Thymus (tissue), 11 donors: ENCODE data around the gene SH3TC2. TPM values are rescaled to one million over a fixed set of nuclear protein-coding genes. Genes with fewer than 3 reads are reported as not detected.

ENCODE experiments used
- DNase-seq, 9 donors: peaks; one replicate each; pipeline ENCODE4 v3.0.0-alpha.2; 2013; ENCODE audit warnings: low spot score in 9 of 9, low read depth in 6 of 9, missing footprints in 1 of 9
- H3K27ac ChIP-seq, 2 donors: one replicate each; pipeline ENCODE4 v1.5.1; 2013; ENCODE audit warnings: control low read depth in 1 of 2, low read depth in 1 of 2, low read length in 1 of 2, mild to moderate bottlenecking in 1 of 2, moderate library complexity in 1 of 2
- H3K27me3 ChIP-seq, 2 donors: one replicate each; pipeline ENCODE4 v1.5.1; 2013; ENCODE audit warnings: low read length in 1 of 2; ENCODE audit not compliant: control insufficient read depth in 2 of 2, insufficient read depth in 1 of 2
- H3K36me3 ChIP-seq, 2 donors: one replicate each; pipeline ENCODE4 v1.5.1; 2013; ENCODE audit warnings: low read length in 1 of 2, mild to moderate bottlenecking in 1 of 2, moderate library complexity in 1 of 2; ENCODE audit not compliant: control insufficient read depth in 2 of 2, insufficient read depth in 2 of 2
- H3K4me1 ChIP-seq, 2 donors: one replicate each; pipeline ENCODE4 v1.5.1; 2013; ENCODE audit warnings: low read length in 2 of 2; ENCODE audit not compliant: control insufficient read depth in 2 of 2, insufficient read depth in 2 of 2
- H3K4me3 ChIP-seq, 2 donors: one replicate each; pipeline ENCODE4 v1.5.1; 2013; ENCODE audit warnings: low read length in 2 of 2, control low read depth in 1 of 2, mild to moderate bottlenecking in 1 of 2
- H3K9me3 ChIP-seq, 2 donors: one replicate each; pipeline ENCODE4 v1.5.1; 2013; ENCODE audit warnings: low read length in 1 of 2, mild to moderate bottlenecking in 1 of 2; ENCODE audit not compliant: control insufficient read depth in 2 of 2, insufficient read depth in 1 of 2
- WGBS: extraction: QIAGEN DNeasy Blood & Tissue Kit; methylation state at CpG from one replicate; pipeline ENCODE4 v1.1.7; 2013; 5-methylcytosine and 5-hydroxymethylcytosine counted together
- polyA plus RNA-seq: library from polyadenylated mRNA; stranded (reverse); fragments of 200-250 nt; gene quantifications from one replicate; pipeline ENCODE4 v1.2.3, GENCODE V29; 2013
- total RNA-seq: library from RNA; stranded (reverse); fragments of 120-200 nt; gene quantifications from one replicate; pipeline ENCODE4 v1.2.4, GENCODE V29; 2013
- donor health status: healthy.

The SH3TC2 gene
- total and polyA plus RNA-seq, 2 donors = 0.24 to 0.48 TPM

- 95% methylated on average over 4 of the region's 4 CpGs for whole genome bisulfite sequencing
- no peaks in the 10 kb centered on the region for H3K27me3 ChIP-seq
- no peaks in the 10 kb centered on the region for H3K4me1 ChIP-seq
Observed at GRCh38 chr5:149048811-149049210, 14.1 kb downstream of the SH3TC2 start.

GRCh38 chr5:149047462-149047861, 15.4 kb downstream of the SH3TC2 start:
- Histone ChIP-seq H3K27ac (no peak overlapping the region), H3K4me1 (no peaks in the 10 kb centered on the region), H3K27me3 (no peaks in the 10 kb centered on the region), H3K36me3 (no peaks in the 10 kb centered on the region), H3K4me3 (no peak overlapping the region), H3K9me3 (no peaks in the 10 kb centered on the region)
- no peak for DNase-seq
- 95% methylated on average over 3 of the region's 3 CpGs for WGBS

More at GRCh38 chr5:149048811-149049210, 14.1 kb downstream of the SH3TC2 start:
- H3K4me3 ChIP-seq = no peak overlapping the region
- H3K27ac ChIP-seq = no peak overlapping the region
- DNase-seq = no peak
- no peaks in the 10 kb centered on the region for H3K36me3 ChIP-seq
- no peaks in the 10 kb centered on the region for H3K9me3 ChIP-seq

- Histone ChIP-seq H3K4me1 (no peaks in the 10 kb centered on the region), H3K9me3 (no peaks in the 10 kb centered on the region), H3K27ac (no peak overlapping the region), H3K4me3 (no peak overlapping the region), H3K27me3 (no peaks in the 10 kb centered on the region), H3K36me3 (no peaks in the 10 kb centered on the region)
- WGBS = 97% methylated on average over 2 of the region's 2 CpGs
- no peak for DNase-seq
Observed at GRCh38 chr5:149046196-149046829, 16.5 kb downstream of the SH3TC2 start.

- Histone ChIP-seq H3K4me3 (no peak overlapping the region), H3K4me1 (no peaks in the 10 kb centered on the region), H3K27ac (no peak overlapping the region), H3K27me3 (no peaks in the 10 kb centered on the region), H3K36me3 (no peaks in the 10 kb centered on the region), H3K9me3 (no peaks in the 10 kb centered on the region)
- DNase-seq = no peak
Observed at GRCh38 chr5:149045089-149045460, 17.8 kb downstream of the SH3TC2 start.

- 97% methylated on average over 4 of the region's 4 CpGs for WGBS
- Histone ChIP-seq H3K27ac (no peak overlapping the region), H3K4me1 (no peaks in the 10 kb centered on the region), H3K9me3 (no peaks in the 10 kb centered on the region), H3K27me3 (no peaks in the 10 kb centered on the region), H3K36me3 (no peaks in the 10 kb centered on the region), H3K4me3 (no peak overlapping the region)
- DNase-seq = no peak
Observed at GRCh38 chr5:149044453-149045088, 18.3 kb downstream of the SH3TC2 start.

- H3K9me3 ChIP-seq = no peaks in the 10 kb centered on the region
- no peaks in the 10 kb centered on the region for H3K27me3 ChIP-seq
- H3K36me3 ChIP-seq = no peaks in the 10 kb centered on the region
- H3K4me1 ChIP-seq = no peaks in the 10 kb centered on the region
- WGBS = 79% methylated on average over 4 of the region's 4 CpGs
- DNase-seq = no peak
- no peak overlapping the region for H3K27ac ChIP-seq
- no peak overlapping the region for H3K4me3 ChIP-seq
Observed at GRCh38 chr5:149043641-149044040, 19.2 kb downstream of the SH3TC2 start.

GRCh38 chr5:149042865-149043264, 20.0 kb downstream of the SH3TC2 start:
- H3K27me3 ChIP-seq = no peaks in the 10 kb centered on the region
- H3K27ac ChIP-seq = no peak overlapping the region
- no peaks in the 10 kb centered on the region for H3K36me3 ChIP-seq
- no peak for DNase-seq
- 91% methylated on average over 1 of the region's 1 CpG for WGBS
- no peaks in the 10 kb centered on the region for H3K9me3 ChIP-seq
- H3K4me3 ChIP-seq = no peak overlapping the region
- peaks cover 0 to 4% of the 10 kb centered on the region in 2 donors for H3K4me1 ChIP-seq

GRCh38 chr5:149041242-149041641, 21.6 kb downstream of the SH3TC2 start:
- H3K36me3 ChIP-seq = no peaks in the 10 kb centered on the region
- no peaks in the 10 kb centered on the region for H3K9me3 ChIP-seq
- peaks cover 0 to 10% of the 10 kb centered on the region in 2 donors for H3K4me1 ChIP-seq
- H3K4me3 ChIP-seq = no peak overlapping the region
- WGBS = 96% methylated on average over 5 of the region's 5 CpGs
- no peak for DNase-seq
- no peaks in the 10 kb centered on the region for H3K27me3 ChIP-seq
- no peak overlapping the region for H3K27ac ChIP-seq

GRCh38 chr5:149040421-149040820, 22.4 kb downstream of the SH3TC2 start:
- no peaks in the 10 kb centered on the region for H3K9me3 ChIP-seq
- H3K4me3 ChIP-seq = no peak overlapping the region
- no peaks in the 10 kb centered on the region for H3K27me3 ChIP-seq
- peaks cover 0 to 10% of the 10 kb centered on the region in 2 donors for H3K4me1 ChIP-seq
- H3K27ac ChIP-seq = no peak overlapping the region
- no peak for DNase-seq
- no peaks in the 10 kb centered on the region for H3K36me3 ChIP-seq
- 95% methylated on average over 1 of the region's 1 CpG for WGBS
